ENCODE results near the gene COL9A3. TPM values are rescaled to one million over a fixed set of nuclear protein-coding genes. Genes with fewer than 3 reads are reported as not detected.

COL9A3 gene
- total and polyA plus RNA-seq, 2 donors from 2014 or later, result 2.3 to 4.3 TPM

DNA sequence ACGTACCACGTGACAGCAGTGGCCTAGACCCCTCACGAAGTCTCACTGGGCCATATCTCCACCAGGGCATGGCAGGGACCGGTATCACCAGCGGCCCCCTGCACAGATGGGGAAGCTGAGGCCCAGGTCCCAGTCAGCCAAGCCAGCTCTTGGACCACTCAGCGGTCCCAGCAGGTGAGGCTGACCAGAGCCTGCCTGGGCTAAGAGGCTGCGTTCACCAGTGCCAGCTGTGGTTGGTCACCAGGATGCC, 23.2 kb upstream of the COL9A3 start:
- peaks cover 0 to 16% (median 8%) of the 10 kb centered on the region in 3 donors for H3K4me1 ChIP-seq (ENCODE audit: control insufficient read depth in 2 of 3, insufficient read depth in 2 of 3, low read depth in 1 of 3, low read length in 3 of 3)
- TF ChIP-seq, protein P1, sequence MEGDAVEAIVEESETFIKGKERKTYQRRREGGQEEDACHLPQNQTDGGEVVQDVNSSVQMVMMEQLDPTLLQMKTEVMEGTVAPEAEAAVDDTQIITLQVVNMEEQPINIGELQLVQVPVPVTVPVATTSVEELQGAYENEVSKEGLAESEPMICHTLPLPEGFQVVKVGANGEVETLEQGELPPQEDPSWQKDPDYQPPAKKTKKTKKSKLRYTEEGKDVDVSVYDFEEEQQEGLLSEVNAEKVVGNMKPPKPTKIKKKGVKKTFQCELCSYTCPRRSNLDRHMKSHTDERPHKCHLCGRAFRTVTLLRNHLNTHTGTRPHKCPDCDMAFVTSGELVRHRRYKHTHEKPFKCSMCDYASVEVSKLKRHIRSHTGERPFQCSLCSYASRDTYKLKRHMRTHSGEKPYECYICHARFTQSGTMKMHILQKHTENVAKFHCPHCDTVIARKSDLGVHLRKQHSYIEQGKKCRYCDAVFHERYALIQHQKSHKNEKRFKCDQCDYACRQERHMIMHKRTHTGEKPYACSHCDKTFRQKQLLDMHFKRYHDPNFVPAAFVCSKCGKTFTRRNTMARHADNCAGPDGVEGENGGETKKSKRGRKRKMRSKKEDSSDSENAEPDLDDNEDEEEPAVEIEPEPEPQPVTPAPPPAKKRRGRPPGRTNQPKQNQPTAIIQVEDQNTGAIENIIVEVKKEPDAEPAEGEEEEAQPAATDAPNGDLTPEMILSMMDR (IDR thresholded peaks at IDR 0.05; ENCODE audit: borderline replicate concordance, extremely low read depth, insufficient read depth), result no peak
- FAIRE-seq (no peak), DNase-seq (no peak)
- H3K9ac ChIP-seq (ENCODE audit: low read length in 3 of 3), result peak overlapping the region in 2 of 3 donors; percentile 11 to 53
- peaks cover 0 to under 1% (median 0%) of the 10 kb centered on the region in 3 donors for H3K36me3 ChIP-seq (ENCODE audit: control insufficient read depth in 2 of 3, insufficient read depth in 3 of 3, low read length in 3 of 3)
- H3K27me3 ChIP-seq (ENCODE audit: control insufficient read depth, insufficient read depth, low read length), result no peaks in the 10 kb centered on the region
- peak overlapping the region; percentile 64 to 84 for H3K27ac ChIP-seq (ENCODE audit: low read depth in 2 of 2, low read length in 2 of 2)
- intact Hi-C loops (cut with DNase I), result no loop called here
- H3K4me3 ChIP-seq (ENCODE audit: low read length in 3 of 3), result peak overlapping the region in 2 of 3 donors; percentile 37 to 53
- H3K9me3 ChIP-seq (ENCODE audit: control insufficient read depth in 2 of 3, insufficient read depth in 1 of 3, low read length in 3 of 3), result no peaks in the 10 kb centered on the region

DNA sequence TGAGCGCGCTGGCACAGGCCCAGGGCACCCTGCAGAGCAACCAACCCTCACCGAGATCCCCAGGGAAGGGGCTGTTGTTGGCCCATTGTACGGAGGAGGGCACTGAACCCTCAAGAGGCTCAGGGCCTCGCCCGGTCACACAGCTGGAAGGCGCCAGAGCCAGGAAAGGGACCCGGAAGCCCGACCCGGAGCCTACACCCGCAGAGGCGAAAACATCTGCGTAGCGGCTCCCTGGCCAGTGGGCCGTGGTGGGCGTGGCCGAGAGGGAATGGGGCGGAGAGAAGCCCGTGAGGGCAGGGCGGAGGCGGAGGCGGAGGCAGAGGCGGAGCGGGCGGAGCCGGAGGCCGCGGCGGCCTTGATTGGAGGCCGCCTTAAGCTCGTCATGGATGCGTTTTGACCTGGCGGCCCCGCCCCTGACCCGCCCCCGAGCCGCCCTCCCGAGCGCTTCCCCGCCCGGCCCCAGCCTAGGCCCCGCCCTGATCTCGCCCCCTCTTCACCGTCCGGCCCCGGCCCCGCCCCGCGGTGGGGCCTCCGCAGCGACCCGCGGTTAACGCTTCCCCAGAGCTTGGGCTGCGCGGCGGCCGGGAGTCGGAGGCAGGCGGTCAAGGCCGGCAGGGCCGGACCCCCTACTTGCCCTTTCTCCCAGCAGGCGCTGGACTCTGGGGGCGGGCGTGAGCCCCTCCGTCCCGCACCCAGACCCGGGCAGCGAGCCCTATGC, 22.7 kb upstream of the COL9A3 start:
- peak overlapping the region; percentile 84 to 90 for H3K27ac ChIP-seq (ENCODE audit: low read depth in 2 of 2, low read length in 2 of 2)
- peak overlapping the region in 2 of 3 donors; percentile 11 to 58 for H3K9ac ChIP-seq (ENCODE audit: low read length in 3 of 3)
- H3K36me3 ChIP-seq (ENCODE audit: control insufficient read depth in 2 of 3, insufficient read depth in 3 of 3, low read length in 3 of 3), result peaks cover 0 to 5% (median 4%) of the 10 kb centered on the region in 3 donors
- no peaks in the 10 kb centered on the region for H3K27me3 ChIP-seq (ENCODE audit: control insufficient read depth, insufficient read depth, low read length)
- H3K4me1 ChIP-seq (ENCODE audit: control insufficient read depth in 2 of 3, insufficient read depth in 2 of 3, low read depth in 1 of 3, low read length in 3 of 3), result peaks cover 0 to 16% (median 8%) of the 10 kb centered on the region in 3 donors
- intact Hi-C loops (cut with DNase I), result no loop called here
- H3K9me3 ChIP-seq (ENCODE audit: control insufficient read depth in 2 of 3, insufficient read depth in 1 of 3, low read length in 3 of 3), result no peaks in the 10 kb centered on the region
- TF ChIP-seq, protein P1 (IDR thresholded peaks at IDR 0.05; ENCODE audit: borderline replicate concordance, extremely low read depth, insufficient read depth), result no peak
- peak; percentile 96 to 99 (median 98) for DNase-seq
- H3K4me3 ChIP-seq (ENCODE audit: low read length in 3 of 3), result peak overlapping the region in 2 of 3 donors; percentile 51 to 72
- no peak for FAIRE-seq

DNA sequence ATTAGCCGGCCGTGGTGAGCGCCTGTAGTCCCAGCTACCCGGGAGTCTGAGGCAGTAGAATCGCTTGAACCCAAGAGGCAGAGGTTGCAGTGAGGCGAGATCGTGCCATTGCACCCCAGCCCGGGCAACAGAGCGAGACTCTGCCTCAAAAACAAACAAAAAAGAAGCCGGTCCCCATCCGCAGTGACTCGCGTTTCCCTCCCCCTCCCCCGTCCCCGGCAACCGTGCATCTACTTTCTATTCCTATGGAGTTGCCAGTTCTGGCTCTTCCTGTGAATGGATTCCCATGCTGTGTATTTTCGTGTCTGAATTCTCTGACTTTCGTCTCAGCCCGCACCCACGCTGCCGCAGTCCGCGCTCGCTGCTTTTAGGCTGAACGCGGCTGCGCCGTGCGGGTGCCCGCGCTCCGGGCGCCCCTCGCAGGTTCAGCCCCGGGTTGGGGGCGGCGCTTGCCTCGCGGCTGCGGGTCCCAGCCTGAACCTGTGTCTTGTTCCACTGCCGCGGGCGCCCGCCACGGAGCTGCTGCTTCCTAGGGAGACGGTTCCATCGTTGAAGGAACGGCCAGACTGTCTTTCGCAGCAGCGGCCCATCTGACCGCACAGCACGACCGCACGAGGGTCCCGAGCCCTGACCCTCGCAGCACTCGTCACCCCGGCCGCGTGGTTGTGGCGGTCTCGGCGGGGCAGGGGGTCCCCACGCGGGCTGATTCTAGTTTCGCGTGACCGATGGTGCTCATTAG, 21.7 kb upstream of the COL9A3 start:
- DNase-seq (peak in 3 of 5 donors; percentile 66 to 86 (median 78)), FAIRE-seq (no peak)
- H3K27me3 ChIP-seq (ENCODE audit: control insufficient read depth, insufficient read depth, low read length), result no peaks in the 10 kb centered on the region
- peaks cover 0 to 8% (median 5%) of the 10 kb centered on the region in 3 donors for H3K36me3 ChIP-seq (ENCODE audit: control insufficient read depth in 2 of 3, insufficient read depth in 3 of 3, low read length in 3 of 3)
- H3K4me1 ChIP-seq (ENCODE audit: control insufficient read depth in 2 of 3, insufficient read depth in 2 of 3, low read depth in 1 of 3, low read length in 3 of 3), result peaks cover 0 to 16% (median 8%) of the 10 kb centered on the region in 3 donors
- intact Hi-C loops (cut with DNase I), result no loop called here
- peak overlapping the region; percentile 13 to 58 (median 49) for H3K9ac ChIP-seq (ENCODE audit: low read length in 3 of 3)
- H3K27ac ChIP-seq (ENCODE audit: low read depth in 2 of 2, low read length in 2 of 2), result peak overlapping the region; percentile 78 to 90
- H3K4me3 ChIP-seq (ENCODE audit: low read length in 3 of 3), result peak overlapping the region; percentile 42 to 72 (median 51)
- TF ChIP-seq, protein P1 (IDR thresholded peaks at IDR 0.05; ENCODE audit: borderline replicate concordance, extremely low read depth, insufficient read depth), result no peak
- no peaks in the 10 kb centered on the region for H3K9me3 ChIP-seq (ENCODE audit: control insufficient read depth in 2 of 3, insufficient read depth in 1 of 3, low read length in 3 of 3)

All from kidney (tissue), 14 donors.